H1 (cell line): ENCODE measurements around the gene WDR31.

Source experiments
- POLR2AphosphoS5 ChIP-seq: IDR thresholded peaks from 2 replicates; pipeline ENCODE4 v1.6.1; 2011; ENCODE audit warnings: low read depth, low read length
- TBP ChIP-seq: IDR thresholded peaks from 2 replicates; pipeline ENCODE4 v1.6.1; 2011; ENCODE audit warnings: low read depth, low read length, improper control_type of control experiment

- no peak for TF ChIP-seq POLR2AphosphoS5
- no peak for TF ChIP-seq TBP
Observed at GRCh38 chr9:113269871-113270270, 70.2 kb downstream of the WDR31 start.
